ENCODE measurements around the gene HDAC4. TPM values are rescaled to one million over a fixed set of nuclear protein-coding genes. Genes with fewer than 3 reads are reported as not detected.

The HDAC4 gene
- total and polyA plus RNA-seq, 2 experiments from 2014 or later: 8.1 to 41.8 TPM

DNA sequence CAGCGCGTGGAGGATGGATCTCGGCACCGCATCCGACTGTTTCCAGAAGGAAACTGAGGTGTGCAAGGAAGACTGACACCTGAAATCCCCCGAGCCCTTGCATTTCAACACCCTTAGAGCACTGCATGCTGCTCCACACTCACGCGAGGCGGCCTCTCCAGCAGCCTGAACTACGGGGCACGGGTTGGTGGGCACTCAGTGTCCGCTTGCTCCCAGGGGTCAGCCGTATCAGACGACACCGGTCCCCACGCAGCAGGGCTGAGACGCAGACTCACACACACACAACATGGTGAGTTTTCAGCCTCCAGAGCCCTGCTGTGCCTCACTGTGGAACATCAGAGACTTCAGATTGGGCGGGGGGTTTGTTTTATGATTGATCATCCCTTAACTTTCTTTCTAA is 283.0 kb downstream of the HDAC4 start:
- Mint-ChIP-seq H3K9me3 (no peaks in the 10 kb centered on the region), H3K27ac (no peak overlapping the region)
- H3K4me2 ChIP-seq: no peak overlapping the region

DNA sequence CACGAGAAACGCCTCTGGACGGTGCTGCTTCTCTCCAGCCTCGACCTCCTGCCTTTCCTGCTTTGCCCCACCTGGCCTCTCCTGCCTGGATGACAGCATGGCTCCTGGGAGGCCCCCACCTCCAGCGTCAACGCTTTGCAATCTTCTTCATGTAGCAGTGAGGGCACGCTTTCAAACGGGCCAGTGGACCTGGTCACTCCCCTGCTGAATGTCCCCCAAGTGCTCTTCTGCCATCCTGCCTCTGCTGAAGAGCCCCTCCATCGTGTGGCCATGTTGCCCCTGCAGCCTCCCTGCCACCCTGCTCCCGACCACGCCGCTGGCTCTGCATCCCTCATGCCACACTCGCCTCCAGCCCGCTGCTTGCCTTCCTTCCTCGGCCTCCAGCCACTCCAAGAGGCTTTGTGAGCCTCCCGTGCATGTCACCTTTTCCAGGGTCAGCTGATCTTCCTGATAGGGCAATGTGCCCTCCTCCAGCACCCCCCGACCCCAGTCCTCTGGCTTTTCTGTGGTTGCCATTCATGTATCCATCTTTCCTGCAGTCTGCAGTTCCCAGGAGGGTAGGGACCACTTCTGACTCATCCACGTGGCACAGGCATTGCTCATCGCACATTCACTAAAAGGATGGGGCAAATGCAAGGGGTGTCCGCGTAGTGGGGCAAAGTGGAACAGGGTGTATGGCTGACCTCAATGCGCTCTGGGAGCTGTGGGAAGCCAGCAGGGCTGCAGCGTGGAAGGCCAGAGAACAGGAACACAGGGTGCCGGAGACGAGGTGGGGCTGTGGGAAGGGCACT is 284.2 kb downstream of the HDAC4 start:
- Mint-ChIP-seq H3K27me3 (ENCODE audit: insufficient read depth, low read depth, poor library complexity) (peaks cover 26% of the 10 kb centered on the region), H3K4me1 (peaks cover 3% of the 10 kb centered on the region; the same call in 2 of the 3 replicates), H3K36me3 (ENCODE audit: low read depth) (no peaks in the 10 kb centered on the region; the same call in 2 of the 3 replicates), H3K4me3 (no peak overlapping the region; the same call in 2 of the 3 replicates), H3K9me3 (no peaks in the 10 kb centered on the region), H3K27ac (no peak overlapping the region)
- no peaks in the 10 kb centered on the region for H3F3A ChIP-seq (replicated peaks; ENCODE audit: low read depth)
- no peaks in the 10 kb centered on the region for H3K36me3 ChIP-seq (ENCODE audit: insufficient read depth)
- H3K4me2 ChIP-seq: no peak overlapping the region
- no peaks in the 10 kb centered on the region for H3K79me2 ChIP-seq (replicated peaks; ENCODE audit: insufficient read depth)
- no peak for ATAC-seq
- H3K27ac ChIP-seq (ENCODE audit: low read depth): no peak overlapping the region
- no peaks in the 10 kb centered on the region for H3K9me2 ChIP-seq (ENCODE audit: insufficient read depth)
- H4K20me1 ChIP-seq (replicated peaks; ENCODE audit: insufficient read depth): no peaks in the 10 kb centered on the region
- no peak for DNase-seq (ENCODE audit: low spot score)
- H2AFZ ChIP-seq: no peak overlapping the region
- no peak overlapping the region for H3K4me3 ChIP-seq
- no peaks in the 10 kb centered on the region for H3K27me3 ChIP-seq (ENCODE audit: insufficient read depth)
- no peaks in the 10 kb centered on the region for H3K4me1 ChIP-seq (ENCODE audit: insufficient read depth)
- no peak for TF ChIP-seq CREB1 (CRISPR knock-in tag; IDR thresholded peaks at IDR 0.05; ENCODE audit: low read depth)
- TF ChIP-seq STAT1 (IDR thresholded peaks at IDR 0.05; ENCODE audit: unreplicated experiment): no peak
- TF ChIP-seq, protein P1, sequence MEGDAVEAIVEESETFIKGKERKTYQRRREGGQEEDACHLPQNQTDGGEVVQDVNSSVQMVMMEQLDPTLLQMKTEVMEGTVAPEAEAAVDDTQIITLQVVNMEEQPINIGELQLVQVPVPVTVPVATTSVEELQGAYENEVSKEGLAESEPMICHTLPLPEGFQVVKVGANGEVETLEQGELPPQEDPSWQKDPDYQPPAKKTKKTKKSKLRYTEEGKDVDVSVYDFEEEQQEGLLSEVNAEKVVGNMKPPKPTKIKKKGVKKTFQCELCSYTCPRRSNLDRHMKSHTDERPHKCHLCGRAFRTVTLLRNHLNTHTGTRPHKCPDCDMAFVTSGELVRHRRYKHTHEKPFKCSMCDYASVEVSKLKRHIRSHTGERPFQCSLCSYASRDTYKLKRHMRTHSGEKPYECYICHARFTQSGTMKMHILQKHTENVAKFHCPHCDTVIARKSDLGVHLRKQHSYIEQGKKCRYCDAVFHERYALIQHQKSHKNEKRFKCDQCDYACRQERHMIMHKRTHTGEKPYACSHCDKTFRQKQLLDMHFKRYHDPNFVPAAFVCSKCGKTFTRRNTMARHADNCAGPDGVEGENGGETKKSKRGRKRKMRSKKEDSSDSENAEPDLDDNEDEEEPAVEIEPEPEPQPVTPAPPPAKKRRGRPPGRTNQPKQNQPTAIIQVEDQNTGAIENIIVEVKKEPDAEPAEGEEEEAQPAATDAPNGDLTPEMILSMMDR (conservative IDR thresholded peaks at IDR 0.05; ENCODE audit: low read depth in 2 of 2): no peak
- no peak for TF ChIP-seq JUNB (IDR thresholded peaks at IDR 0.05; ENCODE audit: unreplicated experiment)
- TF ChIP-seq ZNF331 (CRISPR knock-in tag; IDR thresholded peaks at IDR 0.05; ENCODE audit: low read depth): no peak
- TF ChIP-seq ZNF114 (CRISPR knock-in tag; IDR thresholded peaks at IDR 0.05): no peak
- TF ChIP-seq ZNF462 (CRISPR knock-in tag; IDR thresholded peaks at IDR 0.05): no peak

More for the DNA sequence above, 283.0 kb downstream of the HDAC4 start:
- no peaks in the 10 kb centered on the region for H3K79me2 ChIP-seq (replicated peaks; ENCODE audit: insufficient read depth)
- H3K4me1 ChIP-seq (ENCODE audit: insufficient read depth): no peaks in the 10 kb centered on the region
- ATAC-seq: no peak
- no peak for TF ChIP-seq EZH2phosphoT487 (IDR thresholded peaks at IDR 0.05; ENCODE audit: unreplicated experiment)
- TF ChIP-seq, protein P1 (conservative IDR thresholded peaks at IDR 0.05; ENCODE audit: low read depth in 2 of 2): no peak
- no peaks in the 10 kb centered on the region for H3K9me2 ChIP-seq (ENCODE audit: insufficient read depth)
- H4K20me1 ChIP-seq (replicated peaks; ENCODE audit: insufficient read depth): no peaks in the 10 kb centered on the region
- H3K27me3 Mint-ChIP-seq (ENCODE audit: insufficient read depth, low read depth, poor library complexity): peaks cover 24% of the 10 kb centered on the region
- no peak overlapping the region for H3K27ac ChIP-seq (ENCODE audit: low read depth)
- no peak overlapping the region for H3K4me3 Mint-ChIP-seq
- no peaks in the 10 kb centered on the region; the same call in 2 of the 3 replicates for H3K36me3 Mint-ChIP-seq (ENCODE audit: low read depth)
- no peaks in the 10 kb centered on the region for H3K27me3 ChIP-seq (ENCODE audit: insufficient read depth)
- no peaks in the 10 kb centered on the region for H3K36me3 ChIP-seq (ENCODE audit: insufficient read depth)
- H3K4me3 ChIP-seq: no peak overlapping the region
- H2AFZ ChIP-seq: no peak overlapping the region
- H3K4me1 Mint-ChIP-seq: peaks cover 3% of the 10 kb centered on the region; the same call in 2 of the 3 replicates
- no peak for DNase-seq (ENCODE audit: low spot score)
- no peaks in the 10 kb centered on the region for H3F3A ChIP-seq (replicated peaks; ENCODE audit: low read depth)

Measured in GM23338 (cell line).